Upper lobe of right lung (tissue), 1 donor: Measurements from ENCODE around the gene ISLR2. TPM values are rescaled to one million over a fixed set of nuclear protein-coding genes. Genes with fewer than 3 reads are reported as not detected.

Experiments used
- ATAC-seq: fragments of 200-7000 bp; cut with Tn5 transposase; one replicate; pipeline ENCODE4 v1.9.1; 2020; ENCODE audit warnings: mild to moderate bottlenecking, moderate library complexity
- DNase-seq: peaks from one replicate; pipeline ENCODE4 v3.0.0-alpha.2; 2020
- H3K27ac ChIP-seq: fragments of 200-600 bp; one replicate; pipeline ENCODE4 v1.8.0; 2022
- H3K27me3 ChIP-seq: fragments of 200-600 bp; one replicate; pipeline ENCODE4 v1.8.0; 2022; ENCODE audit warnings: mild to moderate bottlenecking
- H3K36me3 ChIP-seq: fragments of 200-600 bp; one replicate; pipeline ENCODE4 v1.8.0; 2022
- H3K4me1 ChIP-seq: fragments of 200-600 bp; one replicate; pipeline ENCODE4 v1.8.0; 2022
- H3K4me3 ChIP-seq: fragments of 200-600 bp; one replicate; pipeline ENCODE4 v1.8.0; 2022; ENCODE audit warnings: mild to moderate bottlenecking
- H3K9me3 ChIP-seq: fragments of 200-600 bp; one replicate; pipeline ENCODE4 v1.8.0; 2022
- intact Hi-C: fragments of 100-400 bp; cut with DNase I; formaldehyde crosslinking; loops from one replicate; pipeline ENCODE4 v1.11.0; 2022
- total RNA-seq: library from RNA; stranded (reverse); fragmentation: NEBNext Ultra II Directional; extraction: Animal tissue kit (Norgen Biotek cat#: 25700); gene quantifications from one replicate; pipeline ENCODE4 v1.2.1, GENCODE V29; 2021
- TF ChIP-seq, protein P1 (sequence below): fragments of 200-600 bp; IDR thresholded peaks from one replicate; pipeline ENCODE4 v1.8.0; 2022; ENCODE audit warnings: antibody characterized with exemption
- donor health status: DM: no; HTN: yes; CAD: no; lungs with severe emphysema.

The ISLR2 gene
- total RNA-seq, 1 donor from 2014 or later, result 4.0 TPM

DNA sequence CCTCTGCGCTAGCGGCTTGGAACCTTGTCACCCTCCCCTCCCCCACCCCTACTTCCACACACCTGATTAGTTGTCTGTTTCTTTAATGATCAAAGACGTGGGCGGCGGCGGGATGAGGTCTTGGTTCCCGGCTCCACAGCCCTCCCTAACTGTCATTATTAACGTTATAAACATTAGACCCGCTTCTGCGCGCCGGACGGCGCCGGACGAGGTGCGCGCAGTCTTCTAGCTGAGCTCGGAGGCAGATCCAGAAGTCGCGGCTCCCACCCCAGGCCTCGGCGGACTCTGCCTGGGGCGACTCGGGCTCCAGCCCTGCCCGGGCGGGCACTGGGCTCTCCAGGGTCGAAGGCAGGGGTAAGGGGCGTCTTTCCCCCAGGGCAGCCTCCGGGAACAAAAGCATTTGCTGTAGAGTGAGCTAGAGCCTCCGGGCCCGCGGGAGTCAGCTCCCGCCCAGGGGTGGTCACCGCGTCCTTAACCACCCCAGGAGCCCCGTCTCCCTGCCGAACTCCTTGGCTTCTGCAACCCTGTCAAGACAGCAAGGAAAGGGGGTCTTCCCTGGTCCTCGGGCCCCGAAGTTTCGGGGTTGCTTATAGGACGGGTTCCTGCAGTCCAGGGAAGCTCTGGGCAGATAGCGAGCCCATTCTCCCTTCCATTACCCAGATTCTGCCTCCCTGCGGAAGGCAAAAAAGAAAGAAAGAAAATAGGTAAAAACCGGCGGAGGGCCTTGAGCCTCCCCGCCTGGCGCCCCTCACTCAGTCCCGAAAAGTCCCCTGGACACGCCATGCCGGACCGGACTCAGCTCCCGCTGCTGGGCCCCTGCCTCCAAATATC, 2.2 kb upstream of the ISLR2 start:
- peak; percentile 3 for ATAC-seq
- Histone ChIP-seq H3K4me3 (peak overlapping the region; percentile 32), H3K27ac (no peak overlapping the region), H3K36me3 (no peaks in the 10 kb centered on the region), H3K4me1 (peaks cover 15% of the 10 kb centered on the region), H3K9me3 (no peaks in the 10 kb centered on the region), H3K27me3 (peaks cover 80% of the 10 kb centered on the region)
- TF ChIP-seq, protein P1, sequence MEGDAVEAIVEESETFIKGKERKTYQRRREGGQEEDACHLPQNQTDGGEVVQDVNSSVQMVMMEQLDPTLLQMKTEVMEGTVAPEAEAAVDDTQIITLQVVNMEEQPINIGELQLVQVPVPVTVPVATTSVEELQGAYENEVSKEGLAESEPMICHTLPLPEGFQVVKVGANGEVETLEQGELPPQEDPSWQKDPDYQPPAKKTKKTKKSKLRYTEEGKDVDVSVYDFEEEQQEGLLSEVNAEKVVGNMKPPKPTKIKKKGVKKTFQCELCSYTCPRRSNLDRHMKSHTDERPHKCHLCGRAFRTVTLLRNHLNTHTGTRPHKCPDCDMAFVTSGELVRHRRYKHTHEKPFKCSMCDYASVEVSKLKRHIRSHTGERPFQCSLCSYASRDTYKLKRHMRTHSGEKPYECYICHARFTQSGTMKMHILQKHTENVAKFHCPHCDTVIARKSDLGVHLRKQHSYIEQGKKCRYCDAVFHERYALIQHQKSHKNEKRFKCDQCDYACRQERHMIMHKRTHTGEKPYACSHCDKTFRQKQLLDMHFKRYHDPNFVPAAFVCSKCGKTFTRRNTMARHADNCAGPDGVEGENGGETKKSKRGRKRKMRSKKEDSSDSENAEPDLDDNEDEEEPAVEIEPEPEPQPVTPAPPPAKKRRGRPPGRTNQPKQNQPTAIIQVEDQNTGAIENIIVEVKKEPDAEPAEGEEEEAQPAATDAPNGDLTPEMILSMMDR, result no peak
- intact Hi-C loops, result loop anchor here (5.0 kb wide), 1 partner anchor 174 kb away; no protein-coding TSS in a partner anchor
- no peak for DNase-seq

DNA sequence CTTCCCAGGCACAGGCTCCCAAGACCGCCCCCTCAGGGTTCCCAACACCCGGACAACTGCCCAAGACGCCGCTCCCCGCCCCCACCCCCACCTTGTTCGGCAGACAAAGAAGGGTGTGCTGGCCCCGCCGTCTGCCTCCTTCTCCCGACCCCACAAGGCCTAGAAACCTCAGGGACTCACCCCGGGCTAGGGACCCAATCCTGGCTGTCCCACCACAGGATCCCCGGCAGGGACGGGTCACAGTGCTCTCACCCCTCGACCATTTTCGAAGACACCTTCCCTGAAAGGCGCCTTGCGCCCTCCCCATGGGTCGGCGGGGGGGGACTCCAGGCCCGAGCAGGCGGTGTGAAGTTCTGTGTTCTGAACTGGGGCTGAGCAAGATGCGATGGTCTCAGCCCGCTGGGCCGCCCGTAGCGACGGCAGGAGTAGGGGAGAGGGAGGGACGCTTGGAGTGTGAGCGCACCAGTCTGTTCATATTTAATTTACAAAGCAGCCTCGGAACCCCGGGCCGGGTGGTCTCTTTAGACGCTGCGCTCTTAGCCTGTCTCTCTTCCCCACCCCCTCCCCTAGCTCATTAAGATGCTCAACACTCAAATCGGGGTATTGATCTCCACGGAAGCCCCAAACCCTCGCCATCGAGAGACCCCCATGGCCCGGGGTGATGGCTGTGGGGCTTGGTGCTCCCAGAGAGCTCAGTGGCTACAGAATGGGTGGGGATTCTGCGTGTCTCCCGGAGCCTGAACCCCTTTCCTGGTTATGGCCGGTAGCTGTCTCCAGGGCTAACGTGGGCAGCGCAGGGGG, 1.4 kb upstream of the ISLR2 start:
- Histone ChIP-seq H3K4me3 (peak overlapping the region; percentile 32), H3K9me3 (no peaks in the 10 kb centered on the region), H3K27me3 (peaks cover 88% of the 10 kb centered on the region), H3K27ac (no peak overlapping the region), H3K4me1 (peaks cover 15% of the 10 kb centered on the region), H3K36me3 (no peaks in the 10 kb centered on the region)
- intact Hi-C loops, result loop anchor here (5.0 kb wide), 1 partner anchor 173 kb away; no protein-coding TSS in a partner anchor
- TF ChIP-seq, protein P1, result no peak
- ATAC-seq, result no peak
- no peak for DNase-seq

DNA sequence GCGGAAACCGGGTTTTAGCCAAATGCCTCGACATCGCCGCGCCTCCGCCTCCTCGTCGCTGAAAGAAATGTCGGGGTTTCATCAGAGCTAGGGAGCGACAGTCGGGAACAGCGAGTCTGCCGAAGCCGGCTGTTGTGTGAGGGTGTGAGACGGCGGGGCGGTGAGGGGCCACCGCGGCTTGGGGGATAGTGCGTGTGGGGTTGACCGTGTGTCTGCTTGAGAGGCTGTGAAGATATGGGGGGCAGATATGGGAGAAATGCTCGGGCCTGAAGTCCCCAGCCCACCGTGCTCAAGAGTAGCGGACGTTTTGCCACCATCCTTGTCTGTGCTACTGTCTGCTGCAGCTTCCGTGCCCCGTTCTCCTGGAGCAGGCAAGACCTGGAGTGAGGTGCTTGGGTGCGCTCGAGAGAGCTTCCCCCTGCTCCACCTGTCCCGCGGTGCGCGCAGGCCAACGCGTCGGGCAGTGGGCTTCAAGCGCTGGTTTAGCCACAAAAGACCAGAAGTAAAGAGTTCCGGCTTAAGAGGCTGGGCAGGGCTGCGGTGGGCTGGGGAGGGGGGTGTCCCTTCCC, 716 bp upstream of the ISLR2 start:
- Histone ChIP-seq H3K27ac (no peak overlapping the region), H3K9me3 (no peaks in the 10 kb centered on the region), H3K36me3 (no peaks in the 10 kb centered on the region), H3K27me3 (peaks cover 91% of the 10 kb centered on the region), H3K4me1 (peaks cover 15% of the 10 kb centered on the region), H3K4me3 (no peak overlapping the region)
- TF ChIP-seq, protein P1, result no peak
- ATAC-seq (no peak), DNase-seq (no peak)
- intact Hi-C loops, result loop anchor here (5.0 kb wide), 1 partner anchor 173 kb away; no protein-coding TSS in a partner anchor

DNA sequence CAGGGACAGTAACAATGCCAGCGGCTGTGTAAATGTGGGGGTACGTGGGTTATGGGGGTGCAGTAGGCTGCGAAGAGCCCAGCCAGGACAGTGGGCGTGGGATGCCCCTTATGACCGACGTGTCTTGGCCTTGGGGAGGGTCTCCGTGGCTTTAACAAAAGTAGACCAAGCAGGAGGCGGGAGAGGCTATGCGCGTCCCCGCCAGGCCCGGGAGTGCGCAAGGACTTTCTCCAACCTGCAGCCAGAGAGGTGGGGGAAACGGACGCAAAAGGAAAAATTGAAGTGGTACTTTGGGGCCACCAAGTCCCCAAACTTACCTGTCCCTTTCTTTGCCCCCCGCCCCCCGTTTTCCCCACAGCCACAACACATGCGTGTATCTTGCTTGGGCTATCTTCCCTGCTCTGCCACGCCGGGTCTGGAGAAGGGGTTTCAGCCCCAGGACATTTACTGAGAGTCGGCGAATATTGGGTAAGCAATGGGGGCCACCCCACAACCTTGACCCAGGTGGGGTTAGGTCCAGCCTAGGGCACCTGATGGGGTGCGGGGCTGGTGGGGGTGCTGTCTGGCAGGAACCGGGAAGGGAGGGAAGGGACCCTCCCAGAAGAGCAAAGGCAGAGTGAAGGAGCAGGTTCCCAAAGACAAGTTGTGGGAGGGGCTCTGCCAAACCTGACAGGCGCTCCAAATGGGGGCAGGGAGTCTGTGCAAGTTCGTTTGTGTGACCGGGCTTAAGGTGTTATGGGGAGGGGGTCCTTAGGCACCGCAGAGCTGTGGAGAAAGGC, 652 bp downstream of the ISLR2 start:
- no peak for DNase-seq
- Histone ChIP-seq H3K4me3 (no peak overlapping the region), H3K27ac (no peak overlapping the region), H3K27me3 (peaks cover 91% of the 10 kb centered on the region), H3K4me1 (peaks cover 15% of the 10 kb centered on the region), H3K9me3 (no peaks in the 10 kb centered on the region), H3K36me3 (no peaks in the 10 kb centered on the region)
- TF ChIP-seq, protein P1, result no peak
- intact Hi-C loops, result no loop called here
- no peak for ATAC-seq
